ENCODE data around the gene COL9A3.

The COL9A3 gene

GRCh38 chr20:62816884-62817873 lies at the start of gene COL9A3:
COL9A3 (plus strand) TSS chr20:62817050; CDS start chr20:62817065, 15 bp downstream.
- DNase-seq (ENCODE audit: low read depth in 2 of 2, low spot score in 1 of 2), result no peak

DNA sequence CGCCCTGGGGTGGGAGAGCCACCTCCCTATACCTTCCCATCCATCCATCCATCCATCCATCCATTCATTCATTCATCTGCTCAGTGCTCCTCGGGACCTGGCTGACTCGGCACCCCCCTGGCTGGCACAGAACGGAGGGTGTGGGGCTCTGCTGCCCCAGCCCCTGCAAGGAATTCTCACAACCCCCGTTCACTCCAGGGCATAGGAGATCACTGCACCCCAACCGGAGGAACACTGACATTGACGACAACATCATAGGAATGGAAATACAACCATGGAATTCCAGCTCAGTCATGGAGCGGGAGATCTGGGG lies 48.7 kb upstream of the COL9A3 start:
- no peak for DNase-seq (ENCODE audit: low read depth in 2 of 2, low spot score in 1 of 2)

GRCh38 chr20:62768551-62769287 lies 48.1 kb upstream of the COL9A3 start:
- no peak for DNase-seq (ENCODE audit: low read depth in 2 of 2, low spot score in 1 of 2)

DNA sequence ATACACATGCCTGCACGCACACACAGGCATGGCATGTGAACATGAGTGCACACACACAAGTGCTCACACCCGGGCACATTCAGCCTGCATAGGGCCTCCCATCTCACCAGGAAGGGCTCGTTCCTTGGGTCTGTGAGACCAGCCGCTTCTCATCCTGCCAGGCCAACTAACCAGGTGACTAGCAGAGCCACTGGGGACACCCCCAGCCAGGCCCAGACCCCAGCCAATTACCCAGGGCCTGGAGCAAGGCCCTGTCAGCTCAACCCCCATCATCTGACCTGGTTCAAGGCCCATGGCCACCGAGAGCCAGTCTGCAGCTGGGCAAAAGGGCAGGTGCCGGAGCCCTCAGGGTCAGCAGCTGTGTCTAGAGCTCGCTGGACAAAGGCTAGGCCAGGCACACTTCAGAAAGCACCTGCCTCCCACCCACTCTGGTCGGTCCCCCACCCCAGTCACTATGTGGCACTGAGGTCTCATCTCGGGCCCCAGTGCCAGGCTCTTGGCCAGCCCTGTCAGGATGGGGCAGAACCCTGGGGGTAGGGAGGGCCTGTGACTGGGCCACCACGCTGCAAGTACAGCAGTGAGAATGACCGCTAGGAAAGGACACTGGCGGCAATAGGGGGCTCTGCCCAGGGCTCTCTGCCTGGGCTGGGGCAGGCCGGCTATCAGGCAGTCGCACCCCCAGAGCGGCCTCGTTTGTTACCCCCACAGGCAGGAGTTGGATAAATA lies 47.3 kb upstream of the COL9A3 start:
- DNase-seq (ENCODE audit: low read depth in 2 of 2, low spot score in 1 of 2), result no peak

GRCh38 chr20:62770111-62770910 lies 46.5 kb upstream of the COL9A3 start:
- DNase-seq (ENCODE audit: low read depth in 2 of 2, low spot score in 1 of 2), result no peak

GRCh38 chr20:62770916-62771315 lies 45.9 kb upstream of the COL9A3 start:
- DNase-seq (ENCODE audit: low read depth in 2 of 2, low spot score in 1 of 2), result no peak

DNA sequence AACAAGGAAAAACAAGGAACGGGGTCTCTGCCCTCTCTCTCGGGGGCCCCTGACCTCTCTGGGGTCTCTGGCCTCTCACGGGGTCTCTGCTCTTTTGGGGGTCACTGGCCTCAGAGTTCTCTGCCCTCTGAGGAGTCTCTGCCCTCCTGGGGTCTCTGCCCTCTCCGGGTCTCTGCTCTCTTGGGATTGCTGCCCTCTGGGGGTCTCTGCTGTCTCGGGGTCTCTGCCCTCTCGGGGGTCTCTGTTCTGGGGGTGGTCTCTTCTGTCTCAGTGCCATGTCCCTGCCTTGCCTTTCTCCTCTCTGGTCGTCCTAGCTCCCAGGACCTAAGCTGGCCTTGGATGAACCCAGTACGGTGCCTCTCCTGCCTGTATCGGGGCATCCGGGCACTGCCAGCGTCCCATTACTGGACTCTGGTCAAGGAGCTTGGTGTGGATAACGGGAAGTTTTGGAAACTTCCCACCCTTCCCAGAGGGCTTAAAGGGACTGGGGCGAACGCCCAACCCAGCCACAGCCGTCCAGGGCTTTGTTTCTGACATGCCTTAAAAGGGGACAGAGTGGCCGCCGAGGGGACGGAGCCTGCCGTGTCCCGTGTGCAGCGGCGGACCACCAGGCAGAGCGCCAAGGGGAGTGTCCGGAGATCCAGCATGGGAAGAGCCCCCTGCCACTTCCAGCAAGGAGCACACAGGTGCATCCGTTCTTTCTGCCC lies 45.3 kb upstream of the COL9A3 start:
- no peak for DNase-seq (ENCODE audit: low read depth in 2 of 2, low spot score in 1 of 2)

- no peak for DNase-seq (ENCODE audit: low read depth in 2 of 2, low spot score in 1 of 2)
Measured at GRCh38 chr20:62772103-62772611, 44.7 kb upstream of the COL9A3 start.

DNA sequence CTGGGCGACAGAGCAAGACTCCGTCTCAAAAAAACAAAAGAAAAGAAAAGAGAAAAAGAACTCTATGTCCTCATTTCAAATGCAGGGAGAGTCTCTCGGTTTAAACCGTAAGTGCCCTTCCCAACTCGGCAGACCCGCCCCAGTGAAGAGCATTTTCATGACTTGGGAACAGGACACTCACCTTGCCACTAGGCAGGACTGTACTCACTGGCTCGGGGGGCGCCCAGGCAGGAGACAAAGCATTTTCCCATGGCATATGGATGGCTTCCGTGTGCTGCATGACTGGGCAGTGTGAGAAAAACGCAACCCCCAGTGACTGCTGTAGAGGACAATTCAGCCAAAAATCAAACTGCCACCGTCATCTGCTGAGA lies 44.2 kb upstream of the COL9A3 start:
- DNase-seq (ENCODE audit: low read depth in 2 of 2, low spot score in 1 of 2), result no peak

DNA sequence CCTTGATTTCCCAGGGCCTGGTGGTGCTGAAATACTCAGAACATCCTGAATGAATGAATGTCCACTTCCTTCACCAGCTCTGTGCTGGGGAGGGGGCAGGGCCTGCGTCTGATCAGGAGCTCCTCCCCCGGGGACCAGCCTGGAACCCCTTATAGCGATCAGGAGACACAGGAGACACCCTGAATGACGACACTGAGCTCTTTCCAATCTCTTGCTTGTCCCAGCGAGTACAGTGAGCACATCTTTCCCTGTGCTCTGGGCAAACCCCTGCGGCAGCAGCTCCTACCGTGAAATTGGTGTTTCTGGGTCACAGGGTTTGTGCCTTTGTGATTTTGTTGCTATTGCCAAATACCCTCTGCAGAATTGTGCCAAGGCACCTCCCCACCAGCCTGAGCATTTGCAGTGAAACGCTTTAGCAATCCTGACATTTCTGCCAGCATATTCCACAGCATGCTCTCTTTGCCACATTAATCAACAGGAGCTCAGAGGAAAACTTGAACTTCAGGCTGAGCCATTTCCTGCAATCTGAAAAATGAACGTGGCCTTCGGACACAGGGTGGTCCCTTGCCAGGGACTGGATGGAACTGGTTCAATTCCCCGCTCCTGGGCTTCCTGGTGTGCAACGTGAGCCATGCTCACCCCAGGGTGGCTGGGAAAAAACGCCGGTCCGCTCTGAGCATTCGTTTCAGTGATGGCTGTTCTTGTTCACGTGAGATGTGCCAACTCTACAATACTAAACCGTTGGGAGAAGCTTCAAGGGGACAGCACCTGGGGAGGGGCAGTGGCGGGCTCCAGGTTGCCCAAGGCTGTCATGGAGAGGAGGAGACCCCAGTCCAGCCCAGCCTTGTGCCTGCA lies 43.6 kb upstream of the COL9A3 start:
- no peak for DNase-seq (ENCODE audit: low read depth in 2 of 2, low spot score in 1 of 2)

DNA sequence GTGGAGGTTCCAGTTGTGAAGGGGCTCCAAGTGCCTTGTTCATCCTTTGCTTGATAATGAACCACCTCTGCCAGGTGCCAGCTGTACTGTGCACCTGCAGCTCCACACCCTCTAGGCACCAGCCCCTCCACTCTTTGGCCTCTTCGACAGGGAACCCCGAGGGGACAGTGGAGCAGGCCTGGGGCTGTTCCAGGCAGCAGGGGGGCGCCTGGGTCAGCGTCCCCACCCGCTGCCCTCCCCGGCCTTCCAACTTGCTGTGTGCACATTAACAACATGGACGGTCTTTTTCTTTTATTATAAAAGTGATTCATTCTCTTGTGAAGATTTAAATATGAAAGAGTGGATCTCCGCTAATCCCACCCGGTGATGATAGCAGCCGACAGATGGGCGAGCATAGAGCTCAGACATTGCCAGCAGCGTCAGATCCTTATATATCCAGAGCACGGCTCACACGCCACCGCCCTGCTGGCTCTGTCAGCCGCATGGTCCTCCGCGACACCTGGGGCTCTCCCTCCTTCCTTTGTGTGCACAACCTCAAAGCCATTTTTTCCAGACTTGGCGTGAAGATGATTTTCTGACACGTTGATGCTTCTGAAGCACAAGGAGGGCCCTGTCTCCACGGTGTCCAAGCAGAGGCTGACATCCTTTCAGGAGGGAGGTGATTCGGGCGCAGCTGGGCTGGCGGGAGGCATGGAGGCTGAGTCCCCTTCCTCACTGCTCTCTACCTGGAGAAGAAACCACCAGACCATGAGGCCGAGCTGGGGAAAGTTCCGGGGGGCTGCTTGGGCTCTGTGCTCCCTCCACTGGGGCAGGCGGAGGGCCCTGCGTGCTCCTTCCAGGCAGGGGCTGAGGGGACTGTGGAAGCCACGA lies 42.8 kb upstream of the COL9A3 start:
- DNase-seq (ENCODE audit: low read depth in 2 of 2, low spot score in 1 of 2), result no peak

DNA sequence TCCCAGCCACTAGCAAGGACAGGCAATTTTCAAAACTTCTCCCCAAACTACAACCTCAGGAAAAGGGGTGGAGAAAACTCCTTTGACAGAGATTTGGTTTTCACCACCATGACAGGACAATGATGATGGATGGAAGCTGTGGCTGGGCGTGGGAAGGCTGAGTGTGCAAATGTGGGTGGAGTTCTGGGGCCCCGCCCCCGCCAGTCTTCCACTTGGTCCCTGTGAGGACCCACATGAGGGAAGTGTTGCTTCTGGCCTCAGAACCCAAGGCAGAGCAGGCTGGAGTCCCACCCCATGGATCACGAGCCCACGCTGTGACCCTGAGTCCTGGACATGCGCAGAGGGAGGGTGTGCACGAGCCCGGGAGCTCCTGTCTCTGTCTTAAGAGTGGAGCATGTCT lies 42.1 kb upstream of the COL9A3 start:
- no peak for DNase-seq (ENCODE audit: low read depth in 2 of 2, low spot score in 1 of 2)

DNA sequence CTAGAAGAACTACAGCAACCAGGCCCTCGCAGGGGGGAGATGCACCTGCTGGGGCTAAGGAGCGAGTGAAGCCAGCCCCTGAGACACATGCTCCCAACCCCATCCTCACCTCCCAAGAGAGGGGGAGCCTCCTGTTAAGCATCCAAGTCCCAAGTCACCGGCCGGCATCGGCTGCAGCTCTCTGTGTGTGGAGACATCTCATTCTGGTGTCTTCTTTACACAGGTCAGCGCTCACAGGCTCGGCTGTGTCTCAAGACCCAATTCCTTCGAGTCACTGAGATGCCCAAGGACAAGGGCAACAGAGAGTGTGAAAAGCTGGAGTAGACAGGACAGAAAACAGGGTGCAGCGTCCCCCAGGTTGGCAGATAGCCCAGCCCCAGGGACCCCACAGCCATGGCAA lies 41.6 kb upstream of the COL9A3 start:
- DNase-seq (ENCODE audit: low read depth in 2 of 2, low spot score in 1 of 2), result no peak

GRCh38 chr20:62776035-62776691 lies 40.7 kb upstream of the COL9A3 start:
- DNase-seq (ENCODE audit: low read depth in 2 of 2, low spot score in 1 of 2), result no peak

GRCh38 chr20:62776692-62777527 lies 39.9 kb upstream of the COL9A3 start:
- peak in 1 of 2 donors; percentile 29 for DNase-seq (ENCODE audit: low read depth in 2 of 2, low spot score in 1 of 2)

DNA sequence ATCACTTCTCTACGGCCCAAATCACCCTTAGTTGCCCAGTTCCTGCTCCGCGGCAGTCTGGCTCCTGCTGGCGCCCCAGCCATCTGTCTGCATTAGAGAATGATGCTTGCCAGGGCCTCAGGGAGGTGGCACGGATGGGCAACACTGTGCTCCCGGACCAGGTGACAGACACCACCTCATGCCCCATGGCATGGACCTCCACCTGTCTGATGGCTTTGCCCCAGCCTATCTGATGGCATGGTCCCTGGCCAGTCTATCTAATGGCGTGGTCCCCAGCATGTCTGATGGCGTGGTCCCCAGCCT lies 39.4 kb upstream of the COL9A3 start:
- no peak for DNase-seq (ENCODE audit: low read depth in 2 of 2, low spot score in 1 of 2)

DNA sequence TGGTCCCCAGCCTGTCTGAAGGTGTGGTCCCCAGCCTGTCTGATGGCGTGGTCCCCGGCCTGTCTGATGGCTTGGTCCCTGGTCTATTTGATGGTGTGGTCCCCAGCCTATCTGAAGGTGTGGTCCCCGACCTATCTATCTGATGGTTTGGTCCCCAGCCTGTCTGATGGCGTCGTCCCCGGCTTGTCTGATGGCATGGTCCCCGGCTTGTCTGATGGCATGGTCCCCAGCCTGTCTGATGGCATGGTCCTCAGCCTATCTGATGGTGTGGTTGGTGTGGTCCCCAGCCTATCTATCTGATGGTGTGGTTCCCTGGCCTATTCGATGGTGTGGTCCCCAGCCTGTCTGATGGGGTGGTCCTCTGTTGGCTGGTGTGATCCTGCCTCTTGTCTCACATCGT lies 38.8 kb upstream of the COL9A3 start:
- no peak for DNase-seq (ENCODE audit: low read depth in 2 of 2, low spot score in 1 of 2)

All from stimulated activated CD8-positive, alpha-beta memory T cell treated with anti-CD3 and anti-CD28 coated beads, Interleukin-4, amount 100 ng/mL, for 4 hours (primary cell).